HPDE6-E6E7 (cell line): ENCODE measurements around the gene ZSCAN18.
"Not testable (repeated sequence)": the region's sequence is repeated elsewhere in the genome, so short reads cannot be mapped to it uniquely, and the experiment has no call there.

Experiments
- DNase-seq: peaks from one replicate; pipeline ENCODE4 v3.0.0; 2011; ENCODE audit warnings: missing footprints; ENCODE audit errors: extremely low spot score

Gene ZSCAN18

DNA sequence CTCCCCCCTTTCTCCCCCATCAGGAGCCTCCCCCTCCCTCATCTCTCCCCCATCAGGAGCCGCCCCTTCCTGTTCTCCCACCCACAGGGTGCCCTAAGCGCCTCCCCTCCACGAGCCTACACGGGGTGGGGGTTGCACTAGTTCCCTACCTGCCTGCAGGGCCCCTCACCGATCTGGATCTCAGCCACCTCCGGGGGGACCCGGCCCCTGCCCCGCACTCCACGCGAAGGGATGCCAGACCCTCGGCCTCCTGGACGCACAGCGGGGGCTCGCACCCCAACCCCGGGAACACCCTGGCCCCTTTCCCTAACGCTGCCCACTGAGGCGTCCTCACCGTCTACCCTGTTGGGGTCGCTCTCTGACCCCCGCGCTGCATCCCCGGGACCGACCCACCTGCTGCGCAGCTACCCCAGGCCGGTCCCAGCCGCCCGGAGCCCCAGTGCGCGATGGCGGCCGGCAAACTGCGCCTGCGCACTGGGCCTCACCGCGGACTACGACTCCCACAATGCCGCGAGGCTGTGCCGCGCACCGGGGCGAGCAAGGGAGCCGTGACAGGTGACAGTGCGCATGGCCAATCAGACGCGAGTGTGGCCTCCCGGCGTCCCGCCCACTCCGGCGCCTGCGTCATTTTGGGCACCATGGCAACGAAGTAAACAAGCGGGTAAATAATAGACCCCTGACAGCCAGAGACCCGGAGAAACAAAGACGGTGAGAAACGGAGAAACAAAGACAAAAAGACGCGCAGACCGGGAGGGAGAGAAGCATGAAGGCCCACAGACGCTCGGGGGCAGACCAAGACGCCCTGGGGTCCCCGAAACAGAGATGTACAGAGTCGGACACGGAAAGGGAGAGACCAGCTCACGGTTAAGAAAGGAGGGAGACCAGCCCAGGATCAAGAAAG, at the start of gene ZSCAN18:
Gene ZSCAN18, minus strand, starts transcription at position 451 of the 901 bp plus-strand sequence. CDS start 7,964 bp downstream, outside the sequence.
- peak; percentile 99 for DNase-seq

DNA sequence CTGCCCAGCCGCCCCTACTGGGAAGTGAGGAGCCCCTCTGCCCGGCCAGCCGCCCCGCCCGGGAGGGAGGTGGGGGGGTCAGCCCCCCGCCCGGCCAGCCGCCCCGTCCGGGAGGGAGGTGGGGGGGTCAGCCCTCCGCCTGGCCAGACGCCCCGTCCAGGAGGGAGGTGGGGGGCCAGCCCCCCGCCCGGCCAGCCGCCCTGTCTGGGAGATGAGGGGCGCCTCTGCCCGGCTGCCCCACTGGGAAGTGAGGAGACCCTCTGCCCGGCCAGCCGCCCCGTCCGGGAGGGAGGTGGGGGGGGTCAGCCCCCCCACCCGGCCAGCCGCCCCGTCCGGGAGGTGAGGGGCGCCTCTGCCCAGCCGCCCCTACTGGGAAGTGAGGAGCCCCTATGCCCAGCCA, 49.4 kb upstream of the ZSCAN18 start:
- not testable (repeated sequence) for DNase-seq

DNA sequence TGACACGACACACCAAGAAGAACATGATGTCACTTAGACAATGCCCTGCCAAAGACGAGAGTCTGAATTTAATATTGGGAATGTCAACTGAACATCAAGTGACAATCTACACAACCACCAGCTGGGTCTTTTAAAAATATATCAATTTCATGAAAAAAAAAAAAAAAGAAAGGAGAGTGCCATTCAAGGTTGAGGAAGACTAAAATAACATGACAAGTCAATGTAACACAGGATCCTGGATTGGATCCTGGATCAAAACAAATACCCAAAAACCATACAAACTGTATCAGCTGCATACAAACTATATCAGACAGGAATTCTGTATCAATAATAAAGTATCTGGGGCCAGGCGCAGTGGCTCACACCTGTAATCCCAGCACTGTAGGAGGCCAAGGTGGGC, 47.8 kb upstream of the ZSCAN18 start:
- no peak for DNase-seq

- no peak for DNase-seq
These were observed 36.2 kb upstream of the ZSCAN18 start for GRCh38 chr19:58134244-58134643.

DNA sequence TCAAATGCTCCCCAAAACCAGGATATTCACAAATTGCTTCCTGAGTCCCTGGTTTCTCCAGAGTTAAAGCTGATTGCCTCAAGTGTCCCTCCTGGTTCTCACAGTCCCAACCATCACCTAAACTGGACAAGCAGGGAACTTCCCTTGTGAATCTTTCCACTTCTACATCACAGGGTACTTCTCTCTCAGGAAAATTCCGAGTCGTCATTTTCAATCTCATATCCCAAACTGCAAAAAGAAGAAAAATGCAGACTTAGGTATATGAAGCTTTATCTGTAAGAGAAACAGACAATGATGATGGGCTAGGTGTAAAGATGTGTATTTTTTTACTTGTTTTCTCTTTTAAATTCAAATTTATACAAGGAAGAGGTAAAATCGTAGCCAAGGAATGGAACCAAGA, 31.3 kb upstream of the ZSCAN18 start:
- DNase-seq, result no peak

GRCh38 chr19:58128041-58128685, 30.1 kb upstream of the ZSCAN18 start:
- no peak for DNase-seq

GRCh38 chr19:58123354-58123753, 25.3 kb upstream of the ZSCAN18 start:
- DNase-seq, result no peak

DNA sequence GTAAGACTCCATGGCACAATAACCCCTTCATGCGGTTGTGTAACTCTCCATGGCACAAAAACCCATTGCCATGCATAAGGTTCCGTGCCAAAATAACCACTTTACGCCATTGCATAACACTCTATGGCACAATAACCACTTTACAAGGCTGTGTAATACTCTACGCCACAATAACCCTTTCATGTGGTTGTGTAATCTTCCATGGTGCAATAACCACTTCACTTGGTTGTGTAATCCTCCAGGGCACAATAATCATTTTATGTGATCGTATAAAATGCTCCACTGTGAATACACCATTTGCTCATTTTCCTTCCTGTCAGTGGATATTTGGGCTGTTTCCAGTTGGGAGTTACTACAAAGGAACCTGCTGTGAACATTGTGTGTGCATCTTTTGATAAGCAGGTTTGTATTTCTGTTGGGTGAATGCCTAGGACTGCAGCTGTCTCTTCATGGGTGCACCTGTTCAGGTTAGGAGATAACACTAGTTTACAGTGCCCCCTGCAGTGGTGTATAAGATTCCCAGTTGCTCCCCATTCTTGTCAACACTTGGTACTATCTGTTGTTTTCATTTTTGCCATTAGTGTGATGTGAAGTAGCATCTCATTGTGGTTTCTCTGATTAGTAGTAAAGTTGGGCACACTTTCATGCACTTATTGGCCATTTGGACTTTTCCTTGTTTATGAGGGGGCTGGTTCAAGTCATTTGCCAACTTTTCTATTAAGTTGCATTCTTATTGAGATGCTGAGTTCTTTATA, 21.1 kb upstream of the ZSCAN18 start:
- no peak for DNase-seq

DNA sequence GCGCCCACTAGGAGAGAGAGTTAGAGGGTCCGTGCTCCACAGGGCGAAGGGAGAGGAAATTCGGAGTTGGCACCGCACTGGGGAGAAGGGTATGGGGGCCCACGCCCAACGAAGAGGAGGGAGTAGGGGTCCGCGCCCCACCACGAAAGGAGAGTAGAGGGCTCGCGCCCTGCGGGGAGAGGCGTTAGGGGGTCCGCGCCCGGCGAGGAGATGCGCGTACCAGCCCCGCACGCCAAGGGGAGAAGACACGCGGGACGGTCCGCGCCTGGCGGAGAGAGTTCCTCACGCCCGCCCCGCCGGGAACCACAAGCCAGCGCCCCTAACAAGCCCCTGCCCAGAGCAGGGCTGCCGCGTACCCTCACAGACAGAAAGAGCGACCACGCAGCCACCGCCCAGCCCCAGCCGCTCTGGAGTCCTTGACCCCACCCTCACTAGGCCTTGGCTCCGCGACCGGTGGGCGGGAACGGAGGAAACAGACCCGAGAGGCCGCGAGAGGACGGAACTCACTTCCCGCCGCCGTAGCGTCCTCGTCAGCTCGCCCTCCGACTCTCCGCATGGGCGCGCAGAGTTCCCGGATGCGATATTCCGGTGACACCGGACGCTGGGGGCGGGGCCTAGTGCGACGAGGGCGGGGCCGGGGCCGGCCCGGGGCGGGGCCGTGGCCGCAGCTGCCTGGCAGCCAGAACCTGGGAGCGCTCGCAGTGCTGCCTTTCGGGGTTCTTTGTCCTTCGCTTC, 20.0 kb upstream of the ZSCAN18 start:
- no peak for DNase-seq

DNA sequence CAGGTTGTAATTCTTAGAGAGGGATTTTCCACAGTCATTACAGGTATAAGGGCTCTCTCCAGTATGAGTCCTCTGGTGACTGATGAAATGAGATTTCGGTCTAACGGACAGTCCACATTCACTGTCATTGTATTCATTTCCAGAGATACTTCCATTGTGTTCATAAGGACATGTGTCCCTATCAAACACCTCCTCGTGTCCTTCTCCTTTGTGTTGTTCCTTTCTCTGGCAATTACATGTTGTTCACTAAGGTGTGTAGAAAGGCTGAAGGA, 10.5 kb upstream of the ZSCAN18 start:
- DNase-seq, result no peak

- no peak for DNase-seq
These were observed 9.9 kb upstream of the ZSCAN18 start for GRCh38 chr19:58107778-58108545.

DNA sequence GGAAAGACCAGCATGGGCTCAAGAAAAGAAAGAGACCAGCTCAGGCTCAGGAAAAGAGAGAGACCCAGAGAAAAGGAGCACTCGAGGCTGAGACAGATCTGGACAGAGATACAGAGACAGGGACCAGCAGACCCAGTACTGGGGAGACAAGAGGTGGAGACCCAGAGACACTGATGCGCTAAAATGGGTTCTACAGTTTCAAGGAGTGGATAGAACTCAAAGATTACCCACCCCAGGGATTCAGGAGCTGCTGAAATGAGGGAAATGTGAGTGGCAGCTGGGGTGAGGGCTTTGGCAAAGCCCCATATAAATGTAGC, 609 bp upstream of the ZSCAN18 start:
- DNase-seq, result no peak

DNA sequence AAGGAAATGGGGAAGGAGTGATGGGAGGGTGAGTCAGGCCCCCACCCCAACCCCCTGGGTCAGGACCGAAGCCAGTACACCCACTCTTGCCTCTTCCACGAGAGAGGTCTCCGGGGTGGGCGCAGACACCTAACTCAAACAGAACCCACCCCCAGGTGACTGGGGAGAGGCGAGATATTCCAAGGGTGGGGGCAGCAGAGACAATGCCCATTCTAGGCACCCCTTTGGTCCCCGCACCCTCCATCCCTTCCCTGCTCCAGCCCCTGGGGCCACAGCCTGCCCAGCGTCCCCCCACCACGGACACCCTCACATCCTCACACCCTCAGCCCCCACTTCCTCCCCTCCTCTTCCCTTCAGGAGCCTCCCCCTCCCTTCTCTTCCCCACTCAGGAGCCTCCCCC, 682 bp downstream of the ZSCAN18 start:
- DNase-seq, result no peak

DNA sequence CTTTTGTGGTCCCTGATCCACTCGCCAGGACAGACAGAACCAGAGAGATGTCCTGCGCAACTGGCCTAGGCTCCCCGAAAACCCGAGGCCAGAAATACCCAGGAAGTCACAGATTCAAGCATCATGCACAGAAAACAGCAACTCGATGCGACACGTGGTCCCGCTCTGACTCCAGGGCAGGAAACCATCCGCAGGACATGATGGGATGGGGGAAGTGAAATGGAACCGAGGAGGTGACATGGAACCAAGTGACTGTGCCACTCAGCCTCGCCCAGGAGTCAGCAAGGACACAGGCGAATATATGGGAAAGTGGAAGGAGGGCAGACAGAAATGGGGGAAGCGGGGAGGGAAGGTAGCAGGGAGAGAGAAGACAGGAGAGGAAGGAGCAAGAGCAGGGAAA, 1.1 kb downstream of the ZSCAN18 start:
- DNase-seq, result no peak

- DNase-seq, result no peak
These were observed 2.7 kb downstream of the ZSCAN18 start for GRCh38 chr19:58095328-58095727.

DNA sequence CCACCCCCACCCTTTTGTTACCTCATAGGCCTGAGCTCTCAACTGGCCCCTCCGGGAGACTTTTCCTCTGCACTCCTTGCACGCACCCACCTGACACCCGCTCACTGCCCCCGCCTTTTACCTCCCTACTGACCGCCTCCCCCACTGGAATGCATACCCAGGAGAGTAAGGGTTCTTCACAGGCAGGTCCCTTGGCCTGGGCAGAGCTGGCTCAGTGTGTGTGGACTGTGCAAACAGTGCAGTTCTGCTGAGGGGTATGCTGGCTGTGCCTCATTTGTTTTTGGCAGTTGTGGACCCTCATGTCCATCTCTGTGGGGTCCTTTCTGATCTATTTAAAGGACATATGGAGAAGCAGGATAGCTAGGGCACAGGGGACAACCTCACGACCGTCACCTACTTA, 5.0 kb downstream of the ZSCAN18 start:
- DNase-seq, result no peak

DNA sequence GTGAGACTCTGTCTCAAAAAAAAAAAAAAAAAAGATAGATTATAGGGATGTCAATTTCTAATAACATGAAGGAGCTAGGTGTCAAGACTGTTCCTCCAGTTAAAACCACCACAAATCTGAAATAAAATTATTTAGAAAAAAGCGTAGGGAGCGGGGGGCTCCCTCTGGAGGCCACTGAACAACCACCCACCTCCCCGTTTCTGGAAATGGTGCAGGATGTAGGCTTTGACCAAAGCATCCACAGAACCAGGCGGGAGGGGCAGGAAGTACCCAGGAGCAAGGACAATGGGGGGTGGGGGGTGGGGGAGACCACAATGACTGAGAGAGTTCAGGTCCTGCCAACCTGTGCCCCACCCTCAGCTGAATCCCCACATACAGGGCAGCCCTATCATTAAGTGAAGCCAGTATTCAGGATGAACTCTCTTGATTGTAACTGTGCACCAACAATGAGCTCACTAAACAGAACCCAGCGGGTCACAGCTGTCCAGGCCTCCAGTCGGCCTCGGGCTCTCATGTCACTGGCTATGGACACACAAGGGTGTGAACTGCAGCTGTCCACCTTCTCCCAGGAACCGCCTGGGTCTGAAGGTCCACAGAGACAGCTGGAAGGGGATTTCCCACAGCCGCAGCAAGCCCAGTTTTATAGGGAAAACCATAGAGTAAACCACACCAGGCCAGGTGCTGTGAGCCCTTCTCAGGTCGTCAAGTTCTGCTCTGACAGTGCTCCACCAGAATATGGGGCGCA, 6.6 kb downstream of the ZSCAN18 start:
- DNase-seq, result no peak

DNA sequence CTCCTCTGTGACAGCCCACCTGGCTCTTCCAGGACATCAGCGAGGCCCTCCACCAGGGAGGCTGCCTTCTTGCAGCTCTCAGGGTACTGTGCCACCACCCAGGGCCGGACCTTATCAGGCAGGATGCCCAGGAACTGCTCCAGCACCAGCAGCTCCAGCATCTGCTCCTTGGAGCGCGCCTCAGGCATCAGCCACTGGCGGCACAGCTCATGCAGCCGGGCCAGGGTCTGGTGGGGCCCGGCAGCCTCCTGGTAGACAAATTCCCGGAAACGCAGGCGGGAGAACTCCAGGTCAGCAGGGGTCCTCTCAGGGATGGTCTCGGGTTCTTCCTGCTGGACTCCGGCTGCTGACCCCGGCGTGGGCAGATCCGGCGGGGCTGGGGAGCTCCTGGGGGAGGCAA, 8.2 kb downstream of the ZSCAN18 start:
- no peak for DNase-seq

- DNase-seq, result no peak
These were observed 9.4 kb downstream of the ZSCAN18 start for GRCh38 chr19:58088521-58089052.
